HG03135 (cell line): ENCODE measurements around the gene EIF5A2.

Experiments
- ATAC-seq: cut with Tn5 transposase; IDR thresholded peaks from one replicate; pipeline ENCODE4 v1.9.1; 2021; ENCODE audit warnings: mild to moderate bottlenecking, moderate library complexity; ENCODE audit not compliant: unreplicated experiment

EIF5A2 gene

GRCh38 chr3:170862618-170863374 lies 45.6 kb downstream of the EIF5A2 start:
- no peak for ATAC-seq

- ATAC-seq, result no peak
Measured at GRCh38 chr3:170858599-170858998, 49.8 kb downstream of the EIF5A2 start.

- ATAC-seq, result no peak
Measured at GRCh38 chr3:170852324-170852723, 56.1 kb downstream of the EIF5A2 start.

- ATAC-seq, result no peak
Measured at GRCh38 chr3:170848292-170848917, 60.0 kb downstream of the EIF5A2 start.

GRCh38 chr3:170844377-170844776 lies 64.1 kb downstream of the EIF5A2 start:
- ATAC-seq, result no peak

- ATAC-seq, result no peak
Measured at GRCh38 chr3:170840291-170840859, 68.1 kb downstream of the EIF5A2 start.

- no peak for ATAC-seq
Measured at GRCh38 chr3:170839518-170840100, 68.8 kb downstream of the EIF5A2 start.
